Ovary (tissue), 9 donors: ENCODE results near the gene SRD5A1. TPM values are rescaled to one million over a fixed set of nuclear protein-coding genes. Genes with fewer than 3 reads are reported as not detected.

Experiments used
- DNase-seq, 5 donors: peaks; one replicate each; pipeline ENCODE4 v3.0.0-alpha.2; 2019 to 2020
- H3K27ac ChIP-seq, 2 donors: fragments of 200-600 bp; one replicate each; pipeline versions ENCODE4 v1.5.1 to v1.8.0; 2019 to 2022
- H3K27me3 ChIP-seq: fragments of 200-600 bp; one replicate; pipeline ENCODE4 v1.8.0; 2022
- H3K36me3 ChIP-seq: fragments of 200-600 bp; sonication (generic); one replicate; pipeline ENCODE4 v1.5.1; 2019
- H3K4me1 ChIP-seq: one replicate; pipeline ENCODE4 v1.8.1; 2013; ENCODE audit warnings: mild to moderate bottlenecking, moderate library complexity; ENCODE audit not compliant: insufficient read depth
- H3K4me3 ChIP-seq: fragments of 200-600 bp; sonication (generic); one replicate; pipeline ENCODE4 v1.5.1; 2017
- H3K9me3 ChIP-seq, 2 donors: fragments of 200-600 bp in 1 of 2; sonication (generic) in 1 of 2; one replicate each; pipeline versions ENCODE4 v1.5.1 to v1.8.1; 2013 to 2019; ENCODE audit warnings: mild to moderate bottlenecking in 1 of 2, moderate library complexity in 1 of 2
- EP300 ChIP-seq: sonication (generic); formaldehyde crosslinking; IDR thresholded peaks from one replicate; pipeline ENCODE4 v1.6.1; 2017; ENCODE audit warnings: antibody characterized with exemption
- POLR2A ChIP-seq: fragments of 450-650 bp; IDR thresholded peaks from one replicate; pipeline ENCODE4 v1.6.1; 2017; ENCODE audit warnings: antibody characterized with exemption, mild to moderate bottlenecking, moderate library complexity
- WGBS, 3 donors: extraction: QIAGEN DNeasy Blood & Tissue Kit in 1 of 3; methylation state at CpG; one replicate each; pipeline versions ENCODE4 v1.1.5 to v1.1.7; 2013 to 2017; 5-methylcytosine and 5-hydroxymethylcytosine counted together
- intact Hi-C, 4 donors: fragments of 100-400 bp; cut with DNase I; formaldehyde crosslinking; loops; one replicate each; pipeline versions ENCODE4 v1.11.0 to v1.15.1; 2022 to 2023
- polyA plus RNA-seq, 2 donors: library from polyadenylated mRNA; stranded (reverse); fragments of 200-250 nt in 1 of 2; fragments of 350-450 nt in 1 of 2; fragmentation: Illumina TruSeq in 1 of 2; extraction: RNeasy Lipid Tissue Mini Kit (QIAGEN cat#74804) in 1 of 2; gene quantifications; one replicate each; pipeline ENCODE4 v1.2.3, GENCODE V29; 2013 to 2014
- total RNA-seq, 7 donors: library from RNA; depleted of rRNA in 2 of 7; stranded (reverse); fragments of >200 nt in 2 of 7; fragmentation: NEBNext Ultra II Directional in 3 of 7; extraction: Animal tissue kit (Norgen Biotek cat#: 25700) in 3 of 7; gene quantifications; one replicate each; pipeline versions ENCODE4 v1.1.0 to v1.2.4, GENCODE V29; 2016 to 2023
- TF ChIP-seq, protein P1 (sequence below), 3 donors: fragments of 450-650 bp in 2 of 3; fragments of 200-600 bp in 1 of 3; IDR thresholded peaks; one replicate each; pipeline versions ENCODE4 v1.5.1 to v1.8.0; 2016 to 2022; ENCODE audit warnings: antibody characterized with exemption in 3 of 3, mild to moderate bottlenecking in 1 of 3
- donor health status: DM: no; HTN: no; CAD: no; lungs with moderate emphysema.
- donor health status: DM: no; HTN: no; CAD: no.
- donor health status: Bipolar disorder and iron deficiency.
- donor health status: DM: yes; HTN: yes; CAD: no.
- donor health status: DM: no; HTN: no; CAD: no.
- donor health status: DM: yes; HTN: yes; CAD: no.

Gene SRD5A1
- total and polyA plus RNA-seq, 9 donors, result 4.4 to 13.5 (median 9.4) TPM

DNA sequence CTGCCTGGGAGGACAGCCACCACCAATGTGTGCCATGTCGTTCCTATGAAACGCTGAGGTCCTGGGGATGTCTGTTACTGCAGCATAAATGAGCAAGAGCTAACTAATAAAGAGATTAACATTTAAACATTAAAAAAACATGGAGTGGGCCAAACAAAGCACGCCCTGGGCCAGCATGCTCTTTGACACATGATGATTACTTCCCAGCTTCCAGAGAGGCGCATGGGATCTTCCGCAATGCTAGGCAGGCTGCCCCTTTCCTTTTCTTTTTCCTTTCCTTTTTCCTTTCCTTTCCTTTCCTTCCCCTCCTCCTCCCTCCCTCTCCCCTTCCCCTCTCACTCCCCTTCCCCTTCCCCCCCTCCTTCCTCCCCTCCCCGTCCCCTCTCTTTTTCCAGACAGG, 69.4 kb downstream of the SRD5A1 start:
- WGBS, 3 donors, result 94 to 98% (median 97%) methylated on average over 6 of the region's 6 CpGs
- TF ChIP-seq POLR2A (no peak), EP300 (no peak)
- TF ChIP-seq, protein P1, sequence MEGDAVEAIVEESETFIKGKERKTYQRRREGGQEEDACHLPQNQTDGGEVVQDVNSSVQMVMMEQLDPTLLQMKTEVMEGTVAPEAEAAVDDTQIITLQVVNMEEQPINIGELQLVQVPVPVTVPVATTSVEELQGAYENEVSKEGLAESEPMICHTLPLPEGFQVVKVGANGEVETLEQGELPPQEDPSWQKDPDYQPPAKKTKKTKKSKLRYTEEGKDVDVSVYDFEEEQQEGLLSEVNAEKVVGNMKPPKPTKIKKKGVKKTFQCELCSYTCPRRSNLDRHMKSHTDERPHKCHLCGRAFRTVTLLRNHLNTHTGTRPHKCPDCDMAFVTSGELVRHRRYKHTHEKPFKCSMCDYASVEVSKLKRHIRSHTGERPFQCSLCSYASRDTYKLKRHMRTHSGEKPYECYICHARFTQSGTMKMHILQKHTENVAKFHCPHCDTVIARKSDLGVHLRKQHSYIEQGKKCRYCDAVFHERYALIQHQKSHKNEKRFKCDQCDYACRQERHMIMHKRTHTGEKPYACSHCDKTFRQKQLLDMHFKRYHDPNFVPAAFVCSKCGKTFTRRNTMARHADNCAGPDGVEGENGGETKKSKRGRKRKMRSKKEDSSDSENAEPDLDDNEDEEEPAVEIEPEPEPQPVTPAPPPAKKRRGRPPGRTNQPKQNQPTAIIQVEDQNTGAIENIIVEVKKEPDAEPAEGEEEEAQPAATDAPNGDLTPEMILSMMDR (IDR thresholded peaks at IDR 0.05), result no peak
- Histone ChIP-seq H3K4me1 (peaks cover 6% of the 10 kb centered on the region), H3K27ac (no peak overlapping the region), H3K36me3 (no peaks in the 10 kb centered on the region), H3K4me3 (no peak overlapping the region), H3K9me3 (no peaks in the 10 kb centered on the region), H3K27me3 (no peaks in the 10 kb centered on the region)
- DNase-seq, result no peak
- intact Hi-C loops, result loop anchor here in 1 of 4 donors (10.0 kb wide), 1 partner anchor 68 kb away; the partner anchor contains the start of genes NSUN2 and SRD5A1

DNA sequence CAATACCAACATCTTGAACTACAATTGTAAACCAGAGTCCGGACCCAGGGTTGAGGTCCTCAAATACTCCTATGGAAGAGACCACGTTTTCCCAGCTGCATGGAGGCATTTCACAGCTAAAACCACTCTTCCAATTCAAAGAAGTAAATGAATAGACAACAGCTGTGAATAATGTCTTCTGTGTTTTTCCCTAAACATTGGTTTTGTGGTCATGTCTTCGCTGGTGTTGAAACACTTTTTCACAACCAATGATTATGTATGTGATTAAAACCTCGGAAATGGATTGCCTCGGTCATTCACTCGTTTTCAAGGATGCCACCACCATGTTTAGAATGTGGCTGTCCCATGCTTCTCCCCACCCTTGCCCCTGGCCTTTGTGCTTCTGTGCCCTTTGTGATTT, 70.6 kb downstream of the SRD5A1 start:
- no peak for TF ChIP-seq POLR2A
- TF ChIP-seq, protein P1 (IDR thresholded peaks at IDR 0.05), result no peak
- TF ChIP-seq EP300, result no peak
- intact Hi-C loops, result loop anchor here in 1 of 4 donors (10.0 kb wide), 1 partner anchor 69 kb away; the partner anchor contains the start of genes NSUN2 and SRD5A1
- Histone ChIP-seq H3K27me3 (no peaks in the 10 kb centered on the region), H3K36me3 (no peaks in the 10 kb centered on the region), H3K4me1 (peaks cover 6% of the 10 kb centered on the region), H3K9me3 (no peaks in the 10 kb centered on the region), H3K27ac (peak overlapping the region; percentile 53 to 64), H3K4me3 (no peak overlapping the region)
- 44 to 62% (median 55%) methylated on average over 6 of the region's 6 CpGs for WGBS, 3 donors
- no peak for DNase-seq

DNA sequence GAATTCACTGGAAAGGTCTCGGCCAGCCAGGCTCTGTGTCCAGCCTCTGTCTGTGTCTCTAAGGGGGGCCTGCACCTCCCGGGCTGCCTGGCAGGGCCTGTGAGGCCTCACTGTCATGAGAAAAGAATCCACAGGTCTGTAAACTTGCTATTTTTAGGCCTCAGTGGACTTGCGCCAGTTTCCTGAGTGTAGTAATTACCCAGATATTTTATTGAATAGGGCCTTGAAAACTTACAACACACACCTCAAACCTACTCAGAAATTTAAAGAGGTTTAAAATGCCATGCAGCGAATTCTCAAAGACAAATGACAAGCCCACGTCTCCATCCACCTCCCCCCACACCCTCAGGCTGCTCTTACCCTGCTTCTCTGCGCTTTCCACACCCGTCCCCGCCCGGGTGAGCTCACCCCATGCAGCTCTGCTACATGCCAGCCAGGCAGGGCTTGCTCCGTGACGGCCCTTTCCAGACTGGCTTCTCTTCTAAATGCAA, 71.2 kb downstream of the SRD5A1 start:
- WGBS, 3 donors, result 19 to 39% (median 33%) methylated on average over 11 of the region's 11 CpGs
- Histone ChIP-seq H3K27me3 (no peaks in the 10 kb centered on the region), H3K9me3 (no peaks in the 10 kb centered on the region), H3K4me1 (peaks cover 6% of the 10 kb centered on the region), H3K4me3 (no peak overlapping the region), H3K27ac (peak overlapping the region; percentile 53 to 64), H3K36me3 (no peaks in the 10 kb centered on the region)
- TF ChIP-seq, protein P1 (IDR thresholded peaks at IDR 0.05), result no peak
- TF ChIP-seq POLR2A, result no peak
- no peak for TF ChIP-seq EP300
- intact Hi-C loops, result loop anchor here in 1 of 4 donors (10.0 kb wide), 1 partner anchor 70 kb away; the partner anchor contains the start of genes NSUN2 and SRD5A1
- peak; percentile 69 to 86 (median 77) for DNase-seq

DNA sequence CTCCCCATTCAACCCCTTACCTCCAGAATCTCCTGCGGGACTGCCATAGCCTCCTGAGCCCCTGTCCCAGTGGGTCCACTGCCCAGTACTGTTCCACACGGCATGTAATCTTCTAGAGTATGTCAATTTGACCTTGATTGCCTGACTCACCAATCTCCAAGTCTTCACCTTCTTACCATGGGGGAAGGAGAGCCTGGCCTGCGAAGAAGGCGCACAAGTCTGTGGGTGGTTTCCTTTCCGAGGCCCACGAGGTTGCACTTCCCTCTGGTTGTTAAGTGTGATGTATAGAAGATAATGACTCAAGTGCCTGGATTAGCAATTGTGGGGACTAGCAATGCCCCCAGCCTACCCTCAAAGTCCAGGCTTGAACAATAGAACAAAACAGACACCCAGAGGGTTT, 71.8 kb downstream of the SRD5A1 start:
- 69 to 75% (median 70%) methylated on average over 6 of the region's 6 CpGs for WGBS, 3 donors
- no peaks in the 10 kb centered on the region for H3K9me3 ChIP-seq
- TF ChIP-seq, protein P1 (IDR thresholded peaks at IDR 0.05), result no peak
- TF ChIP-seq EP300, result no peak
- no peak for TF ChIP-seq POLR2A

More for the DNA sequence above, 71.8 kb downstream of the SRD5A1 start:
- intact Hi-C loops, result loop anchor here in 1 of 4 donors (10.0 kb wide), 1 partner anchor 70 kb away; the partner anchor contains the start of genes NSUN2 and SRD5A1
- H3K27me3 ChIP-seq, result no peaks in the 10 kb centered on the region
- H3K36me3 ChIP-seq, result no peaks in the 10 kb centered on the region
- H3K27ac ChIP-seq, result no peak overlapping the region
- no peak overlapping the region for H3K4me3 ChIP-seq
- H3K4me1 ChIP-seq, result peaks cover 6% of the 10 kb centered on the region
- no peak for DNase-seq
